ENCODE data around the gene ROBO1. TPM values are rescaled to one million over a fixed set of nuclear protein-coding genes. Genes with fewer than 3 reads are reported as not detected.

The ROBO1 gene
- total and polyA plus RNA-seq, 2 donors (not counting 1 experiment from before 2014, with no cell fraction given): 0.27 to 3.2 TPM

GRCh38 chr3:79385211-79385610 lies 382.6 kb downstream of the ROBO1 start:
- no peak overlapping the region for H2AFZ ChIP-seq (ENCODE audit: insufficient read depth, low read depth, low read length, poor library complexity, severe bottlenecking)
- H3K9me3 ChIP-seq (ENCODE audit: control extremely low read depth in 1 of 3, control insufficient read depth in 2 of 3, insufficient read depth in 1 of 3, low read length in 2 of 3): no peaks in the 10 kb centered on the region
- H3K27me3 Mint-ChIP-seq: no peaks in the 10 kb centered on the region
- no peak overlapping the region for H3K4me2 ChIP-seq (replicated peaks; ENCODE audit: low read depth, low read length, poor library complexity, severe bottlenecking)
- no peak for TF ChIP-seq CTCF (IDR thresholded peaks at IDR 0.05)
- no peak for TF ChIP-seq EZH2 (IDR thresholded peaks at IDR 0.05; ENCODE audit: borderline replicate concordance, insufficient read depth, low read depth, low read length, poor library complexity, severe bottlenecking)
- WGBS (ENCODE audit: insufficient coverage): no CpG with 5 or more reads among the region's 3 CpGs
- no peak overlapping the region for H3K9ac ChIP-seq (ENCODE audit: low read length)
- no peaks in the 10 kb centered on the region for H3K4me1 ChIP-seq (ENCODE audit: control insufficient read depth in 2 of 2, insufficient read depth in 2 of 2, low read length in 2 of 2)
- H3K27ac Mint-ChIP-seq: no peak overlapping the region
- no peaks in the 10 kb centered on the region for H4K20me1 ChIP-seq (ENCODE audit: control insufficient read depth, insufficient read depth, low read length, poor library complexity, severe bottlenecking)
- H3K27ac ChIP-seq (ENCODE audit: low read length in 2 of 2): no peak overlapping the region
- intact Hi-C loops (cut with micrococcal nuclease): no loop called here
- ATAC-seq (ENCODE audit: low read depth) (no peak), DNase-seq (no peak)
- no peaks in the 10 kb centered on the region for H3K36me3 ChIP-seq (replicated peaks in 1 of 2; ENCODE audit: control extremely low read depth in 1 of 2, control insufficient read depth in 1 of 2, extremely low read depth in 1 of 2, insufficient read depth in 2 of 2, low read length in 1 of 2)
- no peak overlapping the region for H3K4me3 ChIP-seq (ENCODE audit: control extremely low read depth in 1 of 5, extremely low read depth in 1 of 5, insufficient read depth in 1 of 5, low read depth in 2 of 5, low read length in 4 of 5)
- no peaks in the 10 kb centered on the region for H3K4me1 Mint-ChIP-seq
- POLR2A ChIA-PET: no interaction called here
- no peak overlapping the region for H3K4me3 Mint-ChIP-seq
- CTCF ChIA-PET: interaction anchor here (1.2 kb wide), 1 partner anchor 23 kb away, joined by 3 read pairs; no protein-coding TSS in a partner anchor
- no peaks in the 10 kb centered on the region for H3K9me3 Mint-ChIP-seq (ENCODE audit: insufficient read depth)
- H3K79me2 ChIP-seq (ENCODE audit: control insufficient read depth, insufficient read depth, low read length): no peaks in the 10 kb centered on the region
- no peaks in the 10 kb centered on the region for H3K27me3 ChIP-seq (replicated peaks in 1 of 4; ENCODE audit: control extremely low read depth in 1 of 4, control insufficient read depth in 3 of 4, insufficient read depth in 4 of 4, low read length in 3 of 4)

GRCh38 chr3:79383402-79384012 lies 384.3 kb downstream of the ROBO1 start:
- H3K4me3 ChIP-seq (ENCODE audit: control extremely low read depth in 1 of 5, extremely low read depth in 1 of 5, insufficient read depth in 1 of 5, low read depth in 2 of 5, low read length in 4 of 5): no peak overlapping the region
- no peak overlapping the region for H3K27ac Mint-ChIP-seq
- peaks cover 2% of the 10 kb centered on the region for H3K9me3 Mint-ChIP-seq (ENCODE audit: insufficient read depth)
- no peak overlapping the region for H3K4me2 ChIP-seq (replicated peaks; ENCODE audit: low read depth, low read length, poor library complexity, severe bottlenecking)
- 0% methylated on average over 2 of the region's 3 CpGs for WGBS (ENCODE audit: insufficient coverage)
- H3K27me3 ChIP-seq (replicated peaks in 1 of 4; ENCODE audit: control extremely low read depth in 1 of 4, control insufficient read depth in 3 of 4, insufficient read depth in 4 of 4, low read length in 3 of 4): no peaks in the 10 kb centered on the region
- H3K27ac ChIP-seq (ENCODE audit: low read length in 2 of 2): no peak overlapping the region
- POLR2A ChIA-PET: no interaction called here
- DNase-seq: no peak
- H2AFZ ChIP-seq (ENCODE audit: insufficient read depth, low read depth, low read length, poor library complexity, severe bottlenecking): no peak overlapping the region
- H3K4me1 Mint-ChIP-seq: no peaks in the 10 kb centered on the region
- no peaks in the 10 kb centered on the region for H3K79me2 ChIP-seq (ENCODE audit: control insufficient read depth, insufficient read depth, low read length)
- H3K4me1 ChIP-seq (ENCODE audit: control insufficient read depth in 2 of 2, insufficient read depth in 2 of 2, low read length in 2 of 2): no peaks in the 10 kb centered on the region
- no peak overlapping the region for H3K4me3 Mint-ChIP-seq
- H3K9me3 ChIP-seq (ENCODE audit: control extremely low read depth in 1 of 3, control insufficient read depth in 2 of 3, insufficient read depth in 1 of 3, low read length in 2 of 3): no peaks in the 10 kb centered on the region
- CTCF ChIA-PET: no interaction called here
- intact Hi-C loops (cut with micrococcal nuclease): no loop called here
- H4K20me1 ChIP-seq (ENCODE audit: control insufficient read depth, insufficient read depth, low read length, poor library complexity, severe bottlenecking): no peaks in the 10 kb centered on the region
- H3K9ac ChIP-seq (ENCODE audit: low read length): no peak overlapping the region
- no peak for ATAC-seq (ENCODE audit: low read depth)
- no peaks in the 10 kb centered on the region for H3K27me3 Mint-ChIP-seq
- H3K36me3 ChIP-seq (replicated peaks in 1 of 2; ENCODE audit: control extremely low read depth in 1 of 2, control insufficient read depth in 1 of 2, extremely low read depth in 1 of 2, insufficient read depth in 2 of 2, low read length in 1 of 2): no peaks in the 10 kb centered on the region
- TF ChIP-seq CTCF (IDR thresholded peaks at IDR 0.05) (no peak), EZH2 (IDR thresholded peaks at IDR 0.05; ENCODE audit: borderline replicate concordance, insufficient read depth, low read depth, low read length, poor library complexity, severe bottlenecking) (no peak)

Data from B cell (primary cell).